Right lobe of liver (tissue), 4 donors: ENCODE measurements around the gene ANXA4.

Experiments used
- CTCF ChIP-seq, 4 donors: fragments of 200-600 bp in 3 of 4; fragments of 450-650 bp in 1 of 4; IDR thresholded peaks; one replicate each; pipeline versions ENCODE4 v1.5.1 to v1.8.0; 2016 to 2022; ENCODE audit warnings: antibody characterized with exemption in 4 of 4, mild to moderate bottlenecking in 2 of 4
- POLR2A ChIP-seq: fragments of 450-650 bp; IDR thresholded peaks from one replicate; pipeline ENCODE4 v1.6.1; 2017; ENCODE audit warnings: antibody characterized with exemption, mild to moderate bottlenecking
- donor health status: DM: no; HTN: no; CAD: no.
- donor health status: DM: no; HTN: no; CAD: no.
- donor health status: DM: no; HTN: yes; CAD: no.

- TF ChIP-seq CTCF (IDR thresholded peaks at IDR 0.05) (no peak), POLR2A (no peak)
Measured at GRCh38 chr2:69846182-69847067, 104.5 kb downstream of the ANXA4 start.
